ENCODE results near the gene SNTA1. TPM values are rescaled to one million over a fixed set of nuclear protein-coding genes. Genes with fewer than 3 reads are reported as not detected.

The SNTA1 gene
- total and polyA plus RNA-seq, 9 of the 15 experiments (the other 6 are each of a cell fraction or from before 2014, with no cell fraction given) = 1.2 to 40.8 (median 20.3) TPM

DNA sequence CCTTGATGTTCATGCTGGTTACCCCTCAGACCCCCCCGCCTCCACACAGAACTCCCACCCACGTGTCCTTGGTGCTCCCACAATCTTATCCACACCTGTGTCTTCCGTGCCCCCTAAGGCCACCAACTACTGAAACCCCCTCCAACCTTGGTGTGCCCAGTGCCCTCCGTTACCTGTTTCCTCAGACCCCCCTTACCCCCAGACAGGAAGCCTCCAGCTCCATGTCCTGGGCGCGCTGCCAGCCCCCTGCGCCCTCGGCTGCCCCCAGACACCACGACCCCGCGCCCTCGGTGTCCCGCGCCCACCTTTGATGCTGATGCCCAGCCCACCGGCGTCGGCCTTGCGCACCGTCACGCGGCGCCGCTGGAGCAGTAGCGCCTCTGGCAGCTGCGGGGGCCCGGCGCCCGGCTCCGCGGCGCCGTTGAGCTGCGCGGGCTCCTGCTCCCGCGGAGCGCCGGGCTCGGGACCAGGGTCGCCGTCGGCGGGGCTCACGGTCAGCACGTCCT, 504 bp downstream of the SNTA1 start (continued):
- TF ChIP-seq TOE1 (IDR thresholded peaks at IDR 0.05; ENCODE audit: borderline replicate concordance) (no peak), TOE1 (CRISPR knock-in tag; IDR thresholded peaks at IDR 0.05; ENCODE audit: borderline replicate concordance, low read depth) (0 out of 2 replicates have a peak, but pooled peaks have one; percentile 45), ZFX (CRISPR knock-in tag; IDR thresholded peaks at IDR 0.05) (peak; percentile 50; the same call in 1 of the 2 replicates), NFIC (IDR thresholded peaks at IDR 0.05) (peak; percentile 17; the same call in 1 of the 2 replicates), CBFA2T2 (conservative IDR thresholded peaks at IDR 0.05) (no peak), NRF1 (conservative IDR thresholded peaks at IDR 0.05 in 1 of 2, IDR thresholded peaks at IDR 0.05 in 1 of 2) (peak; percentile 71 to 75; a peak in 3 of 4 replicates), ZBTB7A (IDR thresholded peaks at IDR 0.05; ENCODE audit: borderline replicate concordance, control insufficient read depth, low read depth, low read length) (peak; percentile 27; the same call in 1 of the 2 replicates), FOXK2 (conservative IDR thresholded peaks at IDR 0.05 in 1 of 2, IDR thresholded peaks at IDR 0.05 in 1 of 2; ENCODE audit: low read depth in 2 of 2) (no peak), SMAD4 (CRISPR knock-in tag; conservative IDR thresholded peaks at IDR 0.05) (peak; percentile 33), L3MBTL2 (IDR thresholded peaks at IDR 0.05) (peak; percentile 74), CREB1 (IDR thresholded peaks at IDR 0.05) (peak; percentile 22; the same call in 1 of the 2 replicates), CREB1 (CRISPR knock-in tag; IDR thresholded peaks at IDR 0.05) (no peak), NR4A1 (CRISPR knock-in tag; IDR thresholded peaks at IDR 0.05) (no peak), NR4A1 (tag; IDR thresholded peaks at IDR 0.05) (no peak), ZNF134 (CRISPR knock-in tag; conservative IDR thresholded peaks at IDR 0.05) (no peak), FOXP1 (CRISPR knock-in tag; IDR thresholded peaks at IDR 0.05) (peak; percentile 45; the same call in 1 of the 2 replicates), CTBP1 (IDR thresholded peaks at IDR 0.05; ENCODE audit: borderline replicate concordance) (peak; percentile 31; the same call in 1 of the 2 replicates), MYBL2 (IDR thresholded peaks at IDR 0.05; ENCODE audit: low read depth) (no peak), MYBL2 (CRISPR knock-in tag; IDR thresholded peaks at IDR 0.05; ENCODE audit: borderline replicate concordance) (no peak)
- TF ChIP-seq, protein P1, sequence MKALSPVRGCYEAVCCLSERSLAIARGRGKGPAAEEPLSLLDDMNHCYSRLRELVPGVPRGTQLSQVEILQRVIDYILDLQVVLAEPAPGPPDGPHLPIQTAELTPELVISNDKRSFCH (CRISPR knock-in tag; IDR thresholded peaks at IDR 0.05) = no peak
- TF ChIP-seq, protein P1 (tag; IDR thresholded peaks at IDR 0.05) = no peak
- TF ChIP-seq, protein P2, sequence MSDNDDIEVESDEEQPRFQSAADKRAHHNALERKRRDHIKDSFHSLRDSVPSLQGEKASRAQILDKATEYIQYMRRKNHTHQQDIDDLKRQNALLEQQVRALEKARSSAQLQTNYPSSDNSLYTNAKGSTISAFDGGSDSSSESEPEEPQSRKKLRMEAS (CRISPR knock-in tag; IDR thresholded peaks at IDR 0.05) = peak; percentile 44; the same call in 1 of the 2 replicates
- TF ChIP-seq, protein P3, sequence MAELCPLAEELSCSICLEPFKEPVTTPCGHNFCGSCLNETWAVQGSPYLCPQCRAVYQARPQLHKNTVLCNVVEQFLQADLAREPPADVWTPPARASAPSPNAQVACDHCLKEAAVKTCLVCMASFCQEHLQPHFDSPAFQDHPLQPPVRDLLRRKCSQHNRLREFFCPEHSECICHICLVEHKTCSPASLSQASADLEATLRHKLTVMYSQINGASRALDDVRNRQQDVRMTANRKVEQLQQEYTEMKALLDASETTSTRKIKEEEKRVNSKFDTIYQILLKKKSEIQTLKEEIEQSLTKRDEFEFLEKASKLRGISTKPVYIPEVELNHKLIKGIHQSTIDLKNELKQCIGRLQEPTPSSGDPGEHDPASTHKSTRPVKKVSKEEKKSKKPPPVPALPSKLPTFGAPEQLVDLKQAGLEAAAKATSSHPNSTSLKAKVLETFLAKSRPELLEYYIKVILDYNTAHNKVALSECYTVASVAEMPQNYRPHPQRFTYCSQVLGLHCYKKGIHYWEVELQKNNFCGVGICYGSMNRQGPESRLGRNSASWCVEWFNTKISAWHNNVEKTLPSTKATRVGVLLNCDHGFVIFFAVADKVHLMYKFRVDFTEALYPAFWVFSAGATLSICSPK (IDR thresholded peaks at IDR 0.05; ENCODE audit: borderline replicate concordance) = no peak
- TF ChIP-seq, protein P4, sequence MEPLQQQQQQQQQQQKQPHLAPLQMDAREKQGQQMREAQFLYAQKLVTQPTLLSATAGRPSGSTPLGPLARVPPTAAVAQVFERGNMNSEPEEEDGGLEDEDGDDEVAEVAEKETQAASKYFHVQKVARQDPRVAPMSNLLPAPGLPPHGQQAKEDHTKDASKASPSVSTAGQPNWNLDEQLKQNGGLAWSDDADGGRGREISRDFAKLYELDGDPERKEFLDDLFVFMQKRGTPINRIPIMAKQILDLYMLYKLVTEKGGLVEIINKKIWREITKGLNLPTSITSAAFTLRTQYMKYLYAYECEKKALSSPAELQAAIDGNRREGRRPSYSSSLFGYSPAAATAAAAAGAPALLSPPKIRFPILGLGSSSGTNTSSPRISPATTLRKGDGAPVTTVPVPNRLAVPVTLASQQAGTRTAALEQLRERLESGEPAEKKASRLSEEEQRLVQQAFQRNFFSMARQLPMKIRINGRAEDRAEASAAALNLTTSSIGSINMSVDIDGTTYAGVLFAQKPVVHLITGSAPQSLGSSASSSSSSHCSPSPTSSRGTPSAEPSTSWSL (CRISPR knock-in tag; IDR thresholded peaks at IDR 0.05; ENCODE audit: borderline replicate concordance) = no peak
- TF ChIP-seq, protein P5, sequence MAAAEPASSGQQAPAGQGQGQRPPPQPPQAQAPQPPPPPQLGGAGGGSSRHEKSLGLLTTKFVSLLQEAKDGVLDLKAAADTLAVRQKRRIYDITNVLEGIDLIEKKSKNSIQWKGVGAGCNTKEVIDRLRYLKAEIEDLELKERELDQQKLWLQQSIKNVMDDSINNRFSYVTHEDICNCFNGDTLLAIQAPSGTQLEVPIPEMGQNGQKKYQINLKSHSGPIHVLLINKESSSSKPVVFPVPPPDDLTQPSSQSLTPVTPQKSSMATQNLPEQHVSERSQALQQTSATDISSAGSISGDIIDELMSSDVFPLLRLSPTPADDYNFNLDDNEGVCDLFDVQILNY (CRISPR knock-in tag; IDR thresholded peaks at IDR 0.05) = 0 out of 2 replicates have a peak, but pooled peaks have one; percentile 52
